ENCODE measurements around the gene GARS1.

GRCh38 chr7:30556840-30557239 lies 37.8 kb upstream of the GARS1 start:
- TF ChIP-seq CTCF (conservative IDR thresholded peaks at IDR 0.05) = no peak
- TF ChIP-seq EZH2 (IDR thresholded peaks at IDR 0.05; ENCODE audit: low read depth) = no peak
